Natural killer cell (primary cell): ENCODE results near the gene C3orf20. TPM values are rescaled to one million over a fixed set of nuclear protein-coding genes. Genes with fewer than 3 reads are reported as not detected.

Experiments
- ATAC-seq, 3 donors: fragments of 150-1000 bp in 2 of 3; fragments of 200-7000 bp in 1 of 3; cut with Tn5 transposase; 1 replicate in 1 of 3; 2 replicates in 2 of 3; pipeline ENCODE4 v1.10.0; 2021; ENCODE audit warnings: mild to moderate bottlenecking in 2 of 3, moderate library complexity in 2 of 3
- DNase-seq, 2 donors: peaks; one replicate each; pipeline versions ENCODE4 v3.0.0 to v3.0.0-alpha.2; 2013 to 2021; ENCODE audit warnings: mixed read lengths in 1 of 2
- H3K27ac ChIP-seq: one replicate; pipeline ENCODE4 v1.5.1; 2013; ENCODE audit warnings: mild to moderate bottlenecking, low read length
- H3K27me3 ChIP-seq: one replicate; pipeline ENCODE4 v1.6.1; 2013; ENCODE audit warnings: low read length; ENCODE audit not compliant: control insufficient read depth, insufficient read depth
- H3K36me3 ChIP-seq: one replicate; pipeline ENCODE4 v1.6.1; 2013; ENCODE audit warnings: low read length; ENCODE audit not compliant: control insufficient read depth, insufficient read depth
- H3K4me1 ChIP-seq: one replicate; pipeline ENCODE4 v1.6.1; 2013; ENCODE audit warnings: low read length; ENCODE audit not compliant: control insufficient read depth, insufficient read depth
- H3K4me3 ChIP-seq: one replicate; pipeline ENCODE4 v1.5.1; 2013; ENCODE audit warnings: low read length
- H3K9me3 ChIP-seq: one replicate; pipeline ENCODE4 v1.6.1; 2013; ENCODE audit warnings: low read length; ENCODE audit not compliant: control insufficient read depth, insufficient read depth
- H3K27ac Mint-ChIP-seq, 2 donors: one replicate each; pipeline ENCODE4 v1.8.0; 2022; ENCODE audit warnings: mild to moderate bottlenecking in 2 of 2, mixed read lengths in 2 of 2, moderate library complexity in 1 of 2
- H3K27me3 Mint-ChIP-seq, 2 donors: one replicate each; pipeline ENCODE4 v1.8.0; 2022; ENCODE audit warnings: low read depth in 2 of 2, mixed read lengths in 2 of 2
- H3K36me3 Mint-ChIP-seq: one replicate; pipeline ENCODE4 v1.8.0; 2022; ENCODE audit warnings: mixed read lengths
- H3K4me1 Mint-ChIP-seq, 2 donors: one replicate each; pipeline ENCODE4 v1.8.0; 2022; ENCODE audit warnings: mixed read lengths in 2 of 2
- H3K4me3 Mint-ChIP-seq: one replicate; pipeline ENCODE4 v1.8.0; 2022; ENCODE audit warnings: mild to moderate bottlenecking, moderate library complexity, mixed read lengths
- H3K9me3 Mint-ChIP-seq, 2 donors: one replicate each; pipeline ENCODE4 v1.8.0; 2022; ENCODE audit warnings: mixed read lengths in 2 of 2
- CTCF ChIP-seq: fragments of 200-600 bp; IDR thresholded peaks from one replicate; pipeline ENCODE4 v1.8.0; 2022; ENCODE audit warnings: antibody characterized with exemption
- WGBS: methylation state at CpG from one replicate; pipeline ENCODE4 v1.1.7; 2013; ENCODE audit warnings: missing lambda C conversion rate; ENCODE audit not compliant: insufficient coverage; 5-methylcytosine and 5-hydroxymethylcytosine counted together
- intact Hi-C: fragments of 100-400 bp; cut with micrococcal nuclease; formaldehyde crosslinking; loops from one replicate; pipeline ENCODE4 v1.14.2; 2022
- total RNA-seq, 4 donors: library from RNA; stranded (reverse); fragments of 120-200 nt in 1 of 4; gene quantifications; one replicate each; pipeline versions ENCODE4 v1.2.3 to v1.2.4, GENCODE V29; 2013 to 2022

Gene C3orf20
- total RNA-seq, 3 donors from 2014 or later (not counting 1 experiment from before 2014, with no cell fraction given) = 0.14 TPM; not detected in 2

- intact Hi-C loops = no loop called here
- Histone ChIP-seq H3K27ac (no peak overlapping the region), H3K36me3 (peaks cover 52% of the 10 kb centered on the region), H3K27me3 (no peaks in the 10 kb centered on the region), H3K4me3 (no peak overlapping the region), H3K4me1 (no peaks in the 10 kb centered on the region), H3K9me3 (no peaks in the 10 kb centered on the region)
- ATAC-seq (no peak), DNase-seq (no peak)
- Mint-ChIP-seq H3K36me3 (peaks cover 7% of the 10 kb centered on the region), H3K4me3 (no peak overlapping the region), H3K9me3 (no peaks in the 10 kb centered on the region), H3K4me1 (no peaks in the 10 kb centered on the region), H3K27me3 (no peaks in the 10 kb centered on the region), H3K27ac (peak overlapping the region; percentile 19 to 32)
- 81% methylated on average over 4 of the region's 4 CpGs for WGBS
- TF ChIP-seq CTCF = no peak
Measured at GRCh38 chr3:14672588-14672987, 2.4 kb upstream of the C3orf20 start.

- Mint-ChIP-seq H3K9me3 (peaks cover 2 to 3% of the 10 kb centered on the region in 2 donors), H3K4me3 (no peak overlapping the region), H3K27ac (no peak overlapping the region), H3K27me3 (no peaks in the 10 kb centered on the region), H3K36me3 (peaks cover 7% of the 10 kb centered on the region), H3K4me1 (no peaks in the 10 kb centered on the region)
- H3K4me1 ChIP-seq = no peaks in the 10 kb centered on the region
- DNase-seq = no peak
- no peak overlapping the region for H3K4me3 ChIP-seq
- peaks cover 5% of the 10 kb centered on the region for H3K9me3 ChIP-seq
- no peak for TF ChIP-seq CTCF
- intact Hi-C loops = no loop called here
- ATAC-seq = no peak
- H3K27ac ChIP-seq = no peak overlapping the region
- H3K27me3 ChIP-seq = no peaks in the 10 kb centered on the region
- WGBS = 97% methylated on average over 4 of the region's 4 CpGs
- peaks cover 9% of the 10 kb centered on the region for H3K36me3 ChIP-seq
Measured at GRCh38 chr3:14676881-14677280, 1.9 kb downstream of the C3orf20 start.

GRCh38 chr3:14678015-14678503 is 3.1 kb downstream of the C3orf20 start:
- intact Hi-C loops = no loop called here
- DNase-seq = no peak
- H3K4me3 Mint-ChIP-seq = no peak overlapping the region
- WGBS = 84% methylated on average over 7 of the region's 7 CpGs
- peaks cover 2 to 3% of the 10 kb centered on the region in 2 donors for H3K9me3 Mint-ChIP-seq
- peaks cover 7% of the 10 kb centered on the region for H3K36me3 Mint-ChIP-seq
- Histone ChIP-seq H3K27me3 (no peaks in the 10 kb centered on the region), H3K9me3 (peaks cover 5% of the 10 kb centered on the region), H3K4me3 (no peak overlapping the region), H3K4me1 (no peaks in the 10 kb centered on the region), H3K36me3 (no peaks in the 10 kb centered on the region), H3K27ac (no peak overlapping the region)
- no peak for ATAC-seq
- no peak overlapping the region for H3K27ac Mint-ChIP-seq
- no peak for TF ChIP-seq CTCF
- H3K27me3 Mint-ChIP-seq = no peaks in the 10 kb centered on the region
- no peaks in the 10 kb centered on the region for H3K4me1 Mint-ChIP-seq

GRCh38 chr3:14680115-14680514 is 5.2 kb downstream of the C3orf20 start:
- Histone ChIP-seq H3K27ac (no peak overlapping the region), H3K4me3 (no peak overlapping the region), H3K27me3 (no peaks in the 10 kb centered on the region), H3K4me1 (no peaks in the 10 kb centered on the region), H3K36me3 (no peaks in the 10 kb centered on the region), H3K9me3 (peaks cover 5% of the 10 kb centered on the region)
- Mint-ChIP-seq H3K4me1 (no peaks in the 10 kb centered on the region), H3K27me3 (no peaks in the 10 kb centered on the region), H3K36me3 (peaks cover 7% of the 10 kb centered on the region), H3K4me3 (no peak overlapping the region), H3K27ac (no peak overlapping the region), H3K9me3 (peaks cover 2 to 3% of the 10 kb centered on the region in 2 donors)
- WGBS = 100% methylated on average over 1 of the region's 1 CpG
- no peak for TF ChIP-seq CTCF
- DNase-seq (no peak), ATAC-seq (no peak)
- intact Hi-C loops = no loop called here
